GM03348 (cell line): Measurements from ENCODE around the gene KLHL1.

Experiments
- DNase-seq: peaks from one replicate; pipeline ENCODE4 v3.0.0; 2012; ENCODE audit warnings: low spot score

Gene KLHL1

DNA sequence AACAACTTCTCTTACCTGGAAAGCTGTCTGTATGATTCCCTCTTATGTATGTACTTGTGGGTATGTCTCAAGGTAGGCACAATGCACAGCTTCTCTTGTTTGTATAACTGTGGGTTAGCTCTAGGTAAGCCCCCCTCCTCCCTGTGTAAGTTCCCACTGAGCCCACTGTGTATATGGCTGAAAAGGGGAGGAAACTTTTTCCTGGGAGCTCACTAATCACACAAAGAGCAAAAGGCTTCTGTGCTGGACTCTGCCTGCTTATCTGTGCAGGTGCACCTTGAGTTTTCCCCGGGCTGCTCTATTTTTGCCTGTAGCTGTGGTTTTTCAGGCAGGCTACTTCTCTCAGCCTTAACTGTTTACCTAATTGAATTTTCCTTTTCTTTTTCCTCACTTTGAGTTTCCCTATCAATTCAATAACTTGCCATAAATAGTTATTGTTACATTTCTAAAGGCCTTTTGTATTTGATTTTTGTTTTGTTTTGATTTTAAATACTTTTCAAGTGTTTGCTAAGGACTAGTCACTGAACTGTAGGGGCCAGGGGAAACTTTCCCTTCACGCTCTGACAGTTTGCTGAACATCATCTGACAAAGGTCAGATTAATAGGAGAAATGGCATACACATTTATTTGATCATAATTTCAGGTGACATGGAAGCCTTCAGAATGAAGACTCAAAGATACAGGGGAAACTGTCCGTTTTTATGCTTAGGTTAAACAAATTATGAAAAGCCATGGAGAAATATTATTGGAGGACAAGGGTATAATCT, 424.1 kb downstream of the KLHL1 start:
- no peak for DNase-seq

DNA sequence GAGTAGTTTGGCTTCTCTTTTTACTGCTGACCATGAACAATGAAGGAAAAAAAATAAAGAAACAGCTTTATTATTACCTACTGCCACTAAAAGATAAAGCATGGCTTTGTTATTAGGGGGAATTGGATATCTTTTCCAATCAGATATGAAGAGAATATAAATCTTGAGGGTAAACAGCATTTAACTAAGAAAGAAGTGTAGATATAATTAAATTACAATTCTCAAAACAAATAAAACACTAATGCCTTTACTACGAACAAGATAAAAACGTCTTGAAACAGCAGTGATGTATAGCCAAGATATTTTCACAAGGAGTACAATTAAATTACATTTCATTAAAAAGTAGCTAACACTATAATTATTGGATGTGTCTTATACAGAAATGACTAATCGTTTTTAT, 426.5 kb downstream of the KLHL1 start:
- no peak for DNase-seq

DNA sequence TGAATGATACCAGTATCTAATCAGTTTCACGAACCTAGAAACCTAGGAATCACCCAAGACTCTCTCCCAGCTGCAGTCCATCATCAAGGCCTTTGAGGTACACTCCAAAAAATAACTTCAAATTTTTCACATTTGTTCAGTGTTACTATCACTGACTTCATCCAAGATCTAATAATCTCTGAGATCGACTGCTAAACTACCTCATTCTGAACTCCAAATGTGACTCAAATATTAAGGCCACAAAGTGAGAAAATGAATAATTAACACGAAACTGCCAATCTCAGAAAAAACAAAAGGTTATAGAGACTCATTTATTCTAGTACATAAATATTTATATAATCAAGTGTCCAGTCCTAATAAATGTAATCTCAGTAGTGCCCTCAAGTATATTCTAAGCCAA, 430.9 kb downstream of the KLHL1 start:
- no peak for DNase-seq

DNA sequence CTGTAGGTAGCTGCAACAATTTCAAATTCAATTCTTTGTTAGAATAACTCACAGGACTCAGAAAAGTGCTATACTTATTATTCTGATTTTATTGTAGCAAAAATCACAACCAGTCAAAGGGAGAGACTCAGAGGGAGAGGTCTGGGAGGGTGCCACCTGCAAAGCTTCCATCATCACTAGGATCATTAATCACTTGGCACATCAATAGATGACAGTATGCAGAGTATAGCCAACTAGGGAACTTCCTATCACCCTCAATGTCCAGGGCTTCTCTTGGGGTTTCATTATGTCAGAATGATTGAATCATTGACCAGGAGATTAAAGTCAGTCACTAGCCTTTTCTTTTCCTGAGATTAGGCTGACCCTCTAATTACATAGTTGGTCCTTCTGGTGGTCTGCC, 432.0 kb downstream of the KLHL1 start:
- DNase-seq: no peak

DNA sequence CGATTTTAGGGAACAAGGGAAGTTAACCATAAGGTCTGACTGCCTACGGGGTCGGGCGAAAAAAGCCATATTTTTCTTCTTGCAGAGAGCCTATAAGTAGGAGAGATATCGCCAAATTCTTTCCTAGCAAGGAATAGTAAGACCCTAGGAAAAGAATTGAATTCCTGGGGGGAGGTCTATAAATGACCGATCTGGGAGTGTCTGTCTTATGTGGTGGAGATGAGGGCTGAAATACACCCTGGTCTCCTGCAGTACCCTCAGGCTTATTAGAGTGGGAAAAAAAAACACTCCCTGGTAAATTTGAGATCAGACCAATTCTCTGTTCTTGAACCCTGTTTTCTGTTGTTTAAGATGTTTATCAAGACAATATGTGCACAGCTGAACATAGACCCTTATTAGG, 448.1 kb downstream of the KLHL1 start:
- no peak for DNase-seq

DNA sequence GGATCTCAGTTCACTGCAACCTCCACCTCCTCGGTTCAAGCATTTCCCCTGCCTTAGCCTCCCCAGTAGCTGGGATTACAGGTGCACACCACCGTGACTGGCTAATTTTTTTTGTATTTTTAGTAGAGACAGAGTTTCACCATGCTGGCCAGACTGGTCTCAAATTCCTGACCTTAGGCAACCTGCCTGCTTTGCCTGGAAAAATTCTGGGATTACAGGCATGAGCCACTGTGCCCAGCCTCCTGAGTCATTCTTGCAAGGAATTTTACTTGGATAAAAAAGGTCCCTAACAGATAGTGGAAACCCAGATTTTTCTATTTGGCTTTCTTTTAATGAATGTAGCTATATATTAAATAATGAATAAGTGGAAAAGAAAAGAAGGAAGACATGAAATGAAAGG, 450.6 kb downstream of the KLHL1 start:
- no peak for DNase-seq

DNA sequence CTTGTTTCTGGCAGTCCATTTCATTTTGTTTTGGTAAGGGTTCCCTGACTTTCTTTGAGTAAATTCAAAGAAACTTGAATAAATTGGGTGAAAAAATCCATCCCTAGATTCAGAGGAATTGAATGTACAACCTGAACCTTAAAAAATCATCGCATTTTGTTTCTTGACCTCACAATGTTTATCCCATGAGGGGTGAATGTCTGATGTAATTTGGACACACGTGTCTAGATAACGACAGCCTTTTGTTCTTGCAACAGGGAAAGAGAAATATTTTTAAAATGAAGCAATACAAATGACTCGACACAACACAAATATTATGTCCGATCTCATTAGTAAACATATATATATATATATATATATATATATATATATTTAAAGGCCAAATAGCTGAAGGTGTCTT, 453.9 kb downstream of the KLHL1 start:
- no peak for DNase-seq
